SHP77 treated with DMSO at 0.1 percent for 48 hours (cell line): ENCODE measurements around the gene SPPL3.
"Not testable (repeated sequence)": the region's sequence is repeated elsewhere in the genome, so short reads cannot be mapped to it uniquely, and the experiment has no call there.

Experiments
- DNase-seq: peaks from one replicate; lab custom pipeline; 2025; lab: John Stamatoyannopoulos, UW

The SPPL3 gene

GRCh38 chr12:120917748-120918147 lies 13.6 kb upstream of the SPPL3 start:
- DNase-seq = no peak

GRCh38 chr12:120916561-120916960 lies 12.4 kb upstream of the SPPL3 start:
- DNase-seq = no peak

GRCh38 chr12:120914794-120915193 lies 10.6 kb upstream of the SPPL3 start:
- no peak for DNase-seq

GRCh38 chr12:120909633-120910298 lies 5.6 kb upstream of the SPPL3 start:
- no peak for DNase-seq

- DNase-seq = no peak
These were observed 1.8 kb upstream of the SPPL3 start for GRCh38 chr12:120905856-120906384.

GRCh38 chr12:120903412-120904196 lies 554 bp downstream of the SPPL3 start:
- no peak for DNase-seq

- no peak for DNase-seq
These were observed 1.2 kb downstream of the SPPL3 start for GRCh38 chr12:120902846-120903411.

GRCh38 chr12:120901818-120902217 lies 2.3 kb downstream of the SPPL3 start:
- DNase-seq = no peak

- not testable (repeated sequence) for DNase-seq
These were observed 3.1 kb downstream of the SPPL3 start for GRCh38 chr12:120901101-120901500.

- no peak for DNase-seq
These were observed 8.6 kb downstream of the SPPL3 start for GRCh38 chr12:120895532-120895931.

- no peak for DNase-seq
These were observed 11.9 kb downstream of the SPPL3 start for GRCh38 chr12:120892265-120892664.

- no peak for DNase-seq
These were observed 13.2 kb downstream of the SPPL3 start for GRCh38 chr12:120890963-120891362.

GRCh38 chr12:120887253-120888043 lies 16.7 kb downstream of the SPPL3 start:
- no peak for DNase-seq

- no peak for DNase-seq
These were observed 17.7 kb downstream of the SPPL3 start for GRCh38 chr12:120886199-120887018.

GRCh38 chr12:120885521-120885920 lies 18.6 kb downstream of the SPPL3 start:
- no peak for DNase-seq

GRCh38 chr12:120884644-120885043 lies 19.5 kb downstream of the SPPL3 start:
- no peak for DNase-seq

- DNase-seq = no peak
These were observed 22.1 kb downstream of the SPPL3 start for GRCh38 chr12:120882055-120882555.

- no peak for DNase-seq
These were observed 24.3 kb downstream of the SPPL3 start for GRCh38 chr12:120879718-120880300.

- no peak for DNase-seq
These were observed 25.1 kb downstream of the SPPL3 start for GRCh38 chr12:120879102-120879501.

- DNase-seq = no peak
These were observed 29.5 kb downstream of the SPPL3 start for GRCh38 chr12:120874547-120875245.
